Lower leg skin (tissue), 3 donors: ENCODE measurements around the gene CREB5.

Experiments
- CTCF ChIP-seq, 3 donors: fragments of 450-650 bp; IDR thresholded peaks; one replicate each; pipeline ENCODE4 v1.5.1; 2016; ENCODE audit warnings: antibody characterized with exemption in 3 of 3, mild to moderate bottlenecking in 3 of 3, moderate library complexity in 2 of 3
- POLR2A ChIP-seq, 2 donors: fragments of 450-650 bp; IDR thresholded peaks; one replicate each; pipeline ENCODE4 v1.6.1; 2016 to 2017; ENCODE audit warnings: antibody characterized with exemption in 2 of 2, mild to moderate bottlenecking in 1 of 2, moderate library complexity in 1 of 2

- TF ChIP-seq CTCF (IDR thresholded peaks at IDR 0.05) (no peak), POLR2A (IDR thresholded peaks at IDR 0.05) (no peak)
Observed at GRCh38 chr7:28745351-28745750, 333.0 kb downstream of the CREB5 start.
